Thoracic aorta (tissue), 2 donors: ENCODE measurements around the gene POLN. TPM values are rescaled to one million over a fixed set of nuclear protein-coding genes. Genes with fewer than 3 reads are reported as not detected.

ENCODE experiments used
- ATAC-seq: fragments of 150-250 bp; one replicate; pipeline ENCODE4 v1.8.0; 2017; ENCODE audit warnings: low read depth; ENCODE audit not compliant: insufficient number of reproducible peaks, low FRiP score
- DNase-seq: peaks from one replicate; pipeline ENCODE4 v3.0.0-alpha.2; 2020; ENCODE audit warnings: low spot score
- H3K27ac ChIP-seq, 2 donors: fragments of 200-600 bp; sonication (generic); 1 replicate in 1 of 2; 2 replicates in 1 of 2; pipeline ENCODE4 v1.5.1; 2016; ENCODE audit warnings: mild to moderate bottlenecking in 2 of 2, moderate library complexity in 2 of 2
- H3K27me3 ChIP-seq: fragments of 200-600 bp; sonication (generic); replicated peaks from 2 replicates; pipeline ENCODE4 v1.6.0; 2016; ENCODE audit warnings: mild to moderate bottlenecking; ENCODE audit not compliant: insufficient read depth
- H3K36me3 ChIP-seq: fragments of 200-600 bp; sonication (generic); one replicate; pipeline ENCODE4 v1.5.1; 2016
- H3K4me1 ChIP-seq, 2 donors: fragments of 200-600 bp; sonication (generic); 1 replicate in 1 of 2; 2 replicates in 1 of 2; pipeline versions ENCODE4 v1.5.1 to v1.6.0; 2016; ENCODE audit warnings: low read depth in 2 of 2, mild to moderate bottlenecking in 1 of 2; ENCODE audit not compliant: control insufficient read depth in 1 of 2
- H3K4me3 ChIP-seq: fragments of 200-600 bp; sonication (generic); 2 replicates; pipeline ENCODE4 v1.5.1; 2016; ENCODE audit warnings: mild to moderate bottlenecking
- H3K9me3 ChIP-seq: fragments of 200-600 bp; sonication (generic); 2 replicates; pipeline ENCODE4 v1.5.1; 2016
- total RNA-seq, 2 donors: library from RNA; depleted of rRNA; stranded (reverse); fragments of >200 nt; gene quantifications; one replicate each; pipeline versions ENCODE4 v1.1.0 to v1.2.3, GENCODE V29; 2016
- TF ChIP-seq, protein P1 (sequence below): fragments of 200-600 bp; sonication (generic); IDR thresholded peaks from one replicate; pipeline ENCODE4 v1.5.1; 2019; ENCODE audit warnings: antibody characterized with exemption

The POLN gene
- total RNA-seq, 2 donors from 2014 or later: 3.2 to 3.5 TPM

DNA sequence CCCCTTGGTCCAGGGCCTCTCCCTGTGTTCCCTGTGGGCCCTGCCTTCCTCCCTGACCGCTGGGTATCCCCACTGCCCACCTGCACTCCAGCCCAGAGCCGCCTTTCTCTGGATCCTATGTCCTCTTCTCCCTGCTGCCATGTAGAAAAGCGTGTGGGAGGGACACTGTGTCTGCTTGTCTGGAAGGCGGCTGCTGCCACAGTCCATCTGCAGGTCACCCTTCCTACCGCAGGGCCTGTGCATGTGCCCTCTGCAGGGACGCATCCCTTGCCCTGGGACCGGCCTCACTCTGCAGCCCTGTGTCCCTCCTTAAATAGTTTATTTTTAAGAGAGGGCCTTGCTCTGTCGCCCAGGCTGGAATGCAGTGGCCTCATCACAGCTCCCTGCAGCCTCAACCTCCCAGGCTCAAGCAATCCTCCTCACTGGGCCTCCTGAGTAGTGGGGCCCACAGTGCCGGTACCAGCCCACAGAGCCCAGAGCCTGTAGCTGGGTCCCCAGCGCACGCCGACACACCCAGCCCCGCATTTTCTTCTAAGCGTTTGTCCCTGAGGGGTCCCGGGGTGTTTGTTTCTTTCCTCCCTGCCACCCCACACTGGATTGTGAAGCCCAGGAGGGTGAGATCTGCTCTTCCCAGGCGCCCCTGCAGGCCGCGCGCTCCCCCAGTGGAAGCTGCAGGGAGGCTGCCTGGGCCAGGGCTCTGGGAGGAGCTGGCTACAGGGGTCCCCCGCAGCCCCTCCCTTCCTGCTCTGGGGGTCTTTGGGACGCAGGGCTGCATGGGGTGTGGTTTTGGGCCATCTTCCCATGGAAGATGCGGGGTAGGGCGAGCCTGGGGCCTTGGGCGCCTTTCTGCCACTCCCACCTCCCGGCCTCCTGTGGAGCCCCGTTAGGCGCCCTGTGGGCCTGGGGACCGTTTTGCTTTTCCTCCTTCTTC, 195.6 kb downstream of the POLN start:
- peaks cover 3% of the 10 kb centered on the region for H3K27me3 ChIP-seq
- ATAC-seq: no peak
- H3K9me3 ChIP-seq: no peaks in the 10 kb centered on the region
- H3K4me3 ChIP-seq: no peak overlapping the region
- peaks cover 5 to 16% of the 10 kb centered on the region in 2 donors for H3K4me1 ChIP-seq
- no peaks in the 10 kb centered on the region for H3K36me3 ChIP-seq
- DNase-seq: no peak
- H3K27ac ChIP-seq: no peak overlapping the region
- TF ChIP-seq, protein P1, sequence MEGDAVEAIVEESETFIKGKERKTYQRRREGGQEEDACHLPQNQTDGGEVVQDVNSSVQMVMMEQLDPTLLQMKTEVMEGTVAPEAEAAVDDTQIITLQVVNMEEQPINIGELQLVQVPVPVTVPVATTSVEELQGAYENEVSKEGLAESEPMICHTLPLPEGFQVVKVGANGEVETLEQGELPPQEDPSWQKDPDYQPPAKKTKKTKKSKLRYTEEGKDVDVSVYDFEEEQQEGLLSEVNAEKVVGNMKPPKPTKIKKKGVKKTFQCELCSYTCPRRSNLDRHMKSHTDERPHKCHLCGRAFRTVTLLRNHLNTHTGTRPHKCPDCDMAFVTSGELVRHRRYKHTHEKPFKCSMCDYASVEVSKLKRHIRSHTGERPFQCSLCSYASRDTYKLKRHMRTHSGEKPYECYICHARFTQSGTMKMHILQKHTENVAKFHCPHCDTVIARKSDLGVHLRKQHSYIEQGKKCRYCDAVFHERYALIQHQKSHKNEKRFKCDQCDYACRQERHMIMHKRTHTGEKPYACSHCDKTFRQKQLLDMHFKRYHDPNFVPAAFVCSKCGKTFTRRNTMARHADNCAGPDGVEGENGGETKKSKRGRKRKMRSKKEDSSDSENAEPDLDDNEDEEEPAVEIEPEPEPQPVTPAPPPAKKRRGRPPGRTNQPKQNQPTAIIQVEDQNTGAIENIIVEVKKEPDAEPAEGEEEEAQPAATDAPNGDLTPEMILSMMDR: no peak

GRCh38 chr4:2045518-2045951, 196.4 kb downstream of the POLN start:
- ATAC-seq (no peak), DNase-seq (no peak)
- Histone ChIP-seq H3K27me3 (no peaks in the 10 kb centered on the region), H3K27ac (no peak overlapping the region), H3K9me3 (no peaks in the 10 kb centered on the region), H3K4me3 (no peak overlapping the region), H3K36me3 (no peaks in the 10 kb centered on the region), H3K4me1 (peaks cover 8 to 21% of the 10 kb centered on the region in 2 donors)
- TF ChIP-seq, protein P1: no peak

GRCh38 chr4:2044542-2045517, 197.1 kb downstream of the POLN start:
- TF ChIP-seq, protein P1: no peak
- no peak for ATAC-seq
- Histone ChIP-seq H3K4me3 (no peak overlapping the region), H3K36me3 (no peaks in the 10 kb centered on the region), H3K27ac (no peak overlapping the region), H3K27me3 (no peaks in the 10 kb centered on the region), H3K4me1 (peaks cover 8 to 21% of the 10 kb centered on the region in 2 donors), H3K9me3 (no peaks in the 10 kb centered on the region)
- no peak for DNase-seq

DNA sequence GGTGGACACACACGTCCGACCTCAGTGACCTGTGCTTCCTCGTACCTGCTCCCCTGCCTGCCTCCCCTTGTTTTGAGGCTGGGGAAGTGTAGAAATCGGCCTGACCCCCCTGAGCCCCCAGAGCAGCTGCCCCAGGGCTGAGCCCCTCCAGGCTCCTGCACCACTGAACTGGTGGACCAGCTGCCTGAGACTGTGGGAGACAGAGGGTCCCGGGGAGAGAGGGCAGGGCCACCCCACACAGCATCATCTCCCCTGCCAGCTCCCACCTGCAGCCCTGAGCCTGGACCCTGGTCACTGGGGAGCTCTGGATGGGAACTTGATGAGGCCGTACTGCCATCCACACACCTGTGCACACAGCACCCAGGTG, 197.8 kb downstream of the POLN start:
- Histone ChIP-seq H3K9me3 (no peaks in the 10 kb centered on the region), H3K4me1 (peaks cover 8 to 21% of the 10 kb centered on the region in 2 donors), H3K4me3 (no peak overlapping the region), H3K27ac (no peak overlapping the region), H3K36me3 (no peaks in the 10 kb centered on the region), H3K27me3 (no peaks in the 10 kb centered on the region)
- no peak for DNase-seq
- TF ChIP-seq, protein P1: no peak
- ATAC-seq: no peak
